C4-2B (cell line): ENCODE results near the gene ENOX2.

ENCODE experiments used
- H3K27ac ChIP-seq: fragments of 450-650 bp; 2 replicates; pipeline ENCODE4 v1.5.1; 2017
- ZFX ChIP-seq: fragments of 450-650 bp; IDR thresholded peaks from 2 replicates; pipeline ENCODE4 v1.6.1; 2017
- TF ChIP-seq, protein P1 (sequence below): fragments of 450-650 bp; conservative IDR thresholded peaks from 2 replicates; pipeline ENCODE4 v1.5.1; 2017; ENCODE audit warnings: mild to moderate bottlenecking

Gene ENOX2

DNA sequence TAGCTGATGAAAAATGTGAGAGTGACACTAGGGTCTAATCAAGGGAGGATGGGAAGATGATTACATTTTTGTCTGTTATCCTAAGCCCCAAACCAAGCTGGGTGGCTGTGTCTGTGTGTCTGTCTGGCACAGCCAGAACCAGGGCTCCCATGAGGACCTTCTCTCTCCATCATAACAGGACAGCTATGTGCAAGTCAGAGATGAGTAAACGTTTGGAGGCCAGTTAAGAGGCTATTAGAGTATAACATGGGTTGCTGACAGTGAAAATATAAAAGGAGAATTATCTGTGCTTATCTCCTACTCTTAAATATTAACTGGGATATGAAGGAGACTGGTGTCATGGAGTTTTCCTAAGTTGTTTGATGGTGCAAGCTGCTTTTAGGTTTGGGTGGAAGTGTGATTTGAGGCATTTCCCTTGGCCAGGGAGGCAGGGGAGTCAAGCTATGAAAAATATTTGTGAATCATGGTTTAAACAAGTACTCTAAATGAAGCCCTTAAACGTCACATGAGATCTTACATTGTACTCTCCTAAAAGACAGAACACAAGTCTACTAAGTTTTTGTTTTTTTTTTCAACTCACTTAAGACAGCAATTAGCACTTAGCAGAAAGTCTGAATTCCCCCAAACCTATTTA, 156.2 kb downstream of the ENOX2 start:
- H3K27ac ChIP-seq, result no peak overlapping the region
- no peak for TF ChIP-seq ZFX
- TF ChIP-seq, protein P1, sequence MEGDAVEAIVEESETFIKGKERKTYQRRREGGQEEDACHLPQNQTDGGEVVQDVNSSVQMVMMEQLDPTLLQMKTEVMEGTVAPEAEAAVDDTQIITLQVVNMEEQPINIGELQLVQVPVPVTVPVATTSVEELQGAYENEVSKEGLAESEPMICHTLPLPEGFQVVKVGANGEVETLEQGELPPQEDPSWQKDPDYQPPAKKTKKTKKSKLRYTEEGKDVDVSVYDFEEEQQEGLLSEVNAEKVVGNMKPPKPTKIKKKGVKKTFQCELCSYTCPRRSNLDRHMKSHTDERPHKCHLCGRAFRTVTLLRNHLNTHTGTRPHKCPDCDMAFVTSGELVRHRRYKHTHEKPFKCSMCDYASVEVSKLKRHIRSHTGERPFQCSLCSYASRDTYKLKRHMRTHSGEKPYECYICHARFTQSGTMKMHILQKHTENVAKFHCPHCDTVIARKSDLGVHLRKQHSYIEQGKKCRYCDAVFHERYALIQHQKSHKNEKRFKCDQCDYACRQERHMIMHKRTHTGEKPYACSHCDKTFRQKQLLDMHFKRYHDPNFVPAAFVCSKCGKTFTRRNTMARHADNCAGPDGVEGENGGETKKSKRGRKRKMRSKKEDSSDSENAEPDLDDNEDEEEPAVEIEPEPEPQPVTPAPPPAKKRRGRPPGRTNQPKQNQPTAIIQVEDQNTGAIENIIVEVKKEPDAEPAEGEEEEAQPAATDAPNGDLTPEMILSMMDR, result no peak

DNA sequence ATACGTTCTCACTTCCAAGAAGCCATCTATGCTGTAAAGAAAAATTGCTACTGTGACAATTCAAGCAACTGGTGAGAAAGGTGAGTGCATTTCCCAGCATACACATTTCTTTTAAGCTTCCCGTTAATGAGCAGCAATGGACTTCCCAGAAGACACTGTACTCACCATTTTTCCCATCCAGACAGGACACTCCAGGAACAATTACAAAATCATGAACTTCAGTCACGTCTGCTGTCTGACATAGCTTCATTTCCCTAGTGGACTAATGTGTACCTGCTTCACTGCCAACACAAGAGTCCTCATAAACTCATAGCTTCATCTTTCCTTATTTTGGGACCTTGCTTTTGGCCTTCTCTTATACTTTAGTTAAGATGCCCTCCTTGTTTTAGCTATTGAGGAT, 156.9 kb downstream of the ENOX2 start:
- H3K27ac ChIP-seq, result no peak overlapping the region
- no peak for TF ChIP-seq ZFX
- TF ChIP-seq, protein P1, result no peak

DNA sequence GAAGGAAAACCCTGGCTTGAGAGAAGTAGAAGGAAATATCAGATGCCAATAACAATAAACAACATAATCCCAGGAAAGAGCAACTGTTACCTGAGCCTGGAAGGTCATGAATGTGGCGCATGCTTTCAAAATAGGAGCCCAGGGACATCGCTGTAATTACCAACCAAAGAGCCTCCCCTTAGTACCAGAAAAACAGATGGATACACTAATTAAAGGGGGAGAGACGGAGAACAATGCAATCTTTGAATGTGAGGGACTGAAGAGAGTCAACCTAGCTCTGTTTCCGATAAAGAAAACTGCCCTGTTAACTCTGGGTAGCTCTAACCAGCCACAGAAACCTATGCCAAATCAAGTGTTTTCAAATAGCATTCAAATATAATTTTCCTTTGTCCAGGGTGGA, 161.4 kb downstream of the ENOX2 start:
- H3K27ac ChIP-seq, result no peak overlapping the region
- TF ChIP-seq, protein P1, result no peak

DNA sequence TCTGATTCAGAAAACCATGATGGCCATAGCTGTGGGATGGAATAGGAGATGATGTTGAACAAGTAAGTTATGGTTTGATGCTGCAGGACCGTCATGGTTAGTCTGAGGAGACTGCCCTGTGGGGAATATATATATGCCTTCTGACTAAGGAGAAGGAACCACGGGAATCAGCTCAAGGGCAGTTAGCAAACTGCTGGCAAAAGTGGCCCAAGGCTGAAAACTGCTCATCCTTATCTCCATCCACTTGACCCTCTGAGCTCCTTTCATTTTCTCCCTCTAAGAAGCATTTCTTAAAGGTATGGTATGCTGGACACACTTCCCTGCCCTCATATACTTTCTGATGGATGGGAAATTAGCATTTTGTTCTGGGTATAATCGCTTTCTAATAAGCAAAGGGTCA, 161.9 kb downstream of the ENOX2 start:
- no peak overlapping the region for H3K27ac ChIP-seq
- TF ChIP-seq ZFX, result no peak
- TF ChIP-seq, protein P1, result no peak

DNA sequence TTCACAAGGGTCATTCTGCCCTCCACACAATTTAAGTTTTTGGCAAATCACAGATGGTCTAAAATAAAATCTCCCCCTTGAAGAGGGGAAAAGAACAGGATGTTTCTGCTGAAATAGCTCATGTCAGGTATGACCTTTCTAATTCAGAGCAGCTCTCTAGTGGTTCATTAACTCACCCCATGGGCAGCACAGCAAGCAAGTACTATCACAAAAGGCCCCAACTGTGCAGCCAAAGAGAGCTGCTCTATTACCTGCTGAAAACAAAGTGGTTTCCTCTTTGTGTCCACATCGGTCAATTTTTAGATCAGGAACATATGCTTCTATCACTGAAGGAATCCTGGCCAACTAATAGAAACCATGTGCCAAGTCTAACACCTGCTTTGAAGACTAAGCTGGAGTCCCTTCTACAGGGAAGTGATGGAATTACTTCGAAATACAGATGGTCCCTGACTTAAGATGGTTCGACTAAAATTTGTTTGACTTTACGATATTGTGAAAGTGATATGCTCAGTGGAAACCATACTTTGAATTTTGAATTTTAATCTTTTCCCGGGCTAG, 164.3 kb downstream of the ENOX2 start:
- no peak for TF ChIP-seq ZFX
- TF ChIP-seq, protein P1, result no peak
- no peak overlapping the region for H3K27ac ChIP-seq

DNA sequence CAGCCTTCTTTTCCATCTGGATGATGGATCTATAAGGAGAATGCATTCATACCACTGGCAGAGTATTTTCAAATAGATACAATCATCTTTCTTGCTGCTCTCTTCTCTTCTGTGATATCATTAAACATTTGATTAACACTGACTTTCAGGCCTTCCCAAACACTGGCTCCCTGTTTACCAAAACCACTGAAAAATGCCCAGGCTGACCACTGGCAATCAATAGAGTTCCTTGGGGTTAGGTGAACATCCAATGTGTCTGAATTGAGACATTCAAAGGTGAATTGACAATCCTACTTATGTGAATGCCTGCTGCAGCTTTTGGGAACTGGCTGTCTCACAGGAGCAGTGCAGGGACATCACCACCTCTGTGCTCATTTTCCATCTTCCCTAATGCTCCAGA, 168.3 kb downstream of the ENOX2 start:
- no peak for TF ChIP-seq ZFX
- TF ChIP-seq, protein P1, result no peak
- no peak overlapping the region for H3K27ac ChIP-seq

DNA sequence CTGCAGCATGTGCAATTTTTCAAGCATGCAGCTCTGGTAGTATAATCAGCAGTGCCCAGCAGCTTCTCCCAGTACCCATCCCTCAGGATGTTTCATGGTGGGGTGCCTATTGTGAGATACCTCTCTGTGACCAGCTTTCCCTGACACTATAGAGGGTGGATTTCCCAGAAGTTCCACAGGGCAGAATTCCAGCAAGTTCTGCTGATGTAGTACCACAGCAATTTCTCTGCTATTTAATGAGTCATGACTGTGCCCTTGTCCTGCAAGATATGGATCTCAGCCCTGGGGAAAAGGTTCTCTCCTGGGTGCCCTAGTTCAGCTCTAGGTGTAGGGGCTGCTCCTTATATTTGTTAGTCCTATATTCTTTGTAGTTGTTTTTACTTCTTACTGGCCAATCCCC, 174.8 kb downstream of the ENOX2 start:
- TF ChIP-seq, protein P1, result no peak
- no peak for TF ChIP-seq ZFX
- H3K27ac ChIP-seq, result no peak overlapping the region
